SK-N-SH (cell line): Measurements from ENCODE around the gene IP6K2. TPM values are rescaled to one million over a fixed set of nuclear protein-coding genes. Genes with fewer than 3 reads are reported as not detected.
"Not testable (repeated sequence)": the region's sequence is repeated elsewhere in the genome, so short reads cannot be mapped to it uniquely, and the experiment has no call there.

Experiments
- CTCF ChIA-PET: fragments of 300-600, 350-600 bp; formaldehyde crosslinking; extraction: SDS; loops from one replicate; lab custom pipeline; 2021; lab: Yijun Ruan, JAX
- POLR2A ChIA-PET: fragments of 350-600 bp; sonication (Branson Sonifier 250); formaldehyde crosslinking; extraction: SDS; loops from one replicate; lab custom pipeline; 2020; ENCODE audit warnings: antibody characterized with exemption, inconsistent platforms; lab: Yijun Ruan, JAX
- DNase-seq: peaks from one replicate; pipeline ENCODE4 v3.0.0; 2012
- H2AFZ ChIP-seq: fragments of 200-600 bp; sonication (generic); 2 replicates; pipeline ENCODE4 v1.8.1; 2016; ENCODE audit warnings: antibody characterized with exemption, mild to moderate bottlenecking, low read depth
- H3F3A ChIP-seq: fragments of 200-600 bp; sonication (generic); replicated peaks from 2 replicates; pipeline ENCODE3; 2016; ENCODE audit warnings: antibody characterized with exemption, mild to moderate bottlenecking; ENCODE audit not compliant: insufficient read depth
- H3K27ac ChIP-seq, 2 experiments: fragments of 200-500 bp in 1 of 2; fragments of 200-600 bp in 1 of 2; sonication (Bioruptor generic) in 1 of 2; sonication (generic), shearing (Covaris generic) in 1 of 2; 2 replicates each; pipeline versions ENCODE4 v1.5.1 to v1.6.1; 2014 to 2016; ENCODE audit warnings: low read depth in 2 of 2, inconsistent platforms in 1 of 2, low read length in 1 of 2, mild to moderate bottlenecking in 1 of 2, mixed read lengths in 1 of 2
- H3K27me3 ChIP-seq: fragments of 200-600 bp; sonication (generic), shearing (Covaris generic); 2 replicates; pipeline ENCODE4 v1.6.1; 2016; ENCODE audit warnings: mixed run types; ENCODE audit not compliant: insufficient read depth
- H3K36me3 ChIP-seq, 2 experiments: fragments of 200-500 bp in 1 of 2; fragments of 200-600 bp in 1 of 2; sonication (Bioruptor generic) in 1 of 2; sonication (generic) in 1 of 2; replicated peaks in 1 of 2; 2 replicates each; pipeline versions ENCODE3 to v1.5.1; 2014 to 2016; ENCODE audit warnings: low read length in 1 of 2, mild to moderate bottlenecking in 1 of 2; ENCODE audit not compliant: insufficient read depth in 2 of 2, control insufficient read depth in 1 of 2
- H3K4me1 ChIP-seq, 2 experiments: fragments of 200-500 bp in 1 of 2; fragments of 200-600 bp in 1 of 2; sonication (Bioruptor generic) in 1 of 2; sonication (generic), shearing (Covaris generic) in 1 of 2; 2 replicates each; pipeline versions ENCODE4 v1.5.1 to v1.6.1; 2014 to 2016; ENCODE audit warnings: low read depth in 1 of 2, low read length in 1 of 2, mixed run types in 1 of 2; ENCODE audit not compliant: insufficient read depth in 2 of 2, control insufficient read depth in 1 of 2
- H3K4me2 ChIP-seq: fragments of 200-600 bp; sonication (generic), shearing (Covaris generic); 2 replicates; pipeline ENCODE4 v1.6.1; 2017; ENCODE audit warnings: mixed run types
- H3K4me3 ChIP-seq, 2 experiments: fragments of 200-500 bp in 1 of 2; fragments of 200-600 bp in 1 of 2; sonication (Bioruptor generic) in 1 of 2; sonication (generic), shearing (Covaris generic) in 1 of 2; 2 replicates each; pipeline versions ENCODE4 v1.5.1 to v1.8.1; 2014 to 2016; ENCODE audit warnings: low read depth in 2 of 2, inconsistent platforms in 1 of 2, low read length in 1 of 2, mild to moderate bottlenecking in 1 of 2, mixed read lengths in 1 of 2, moderate library complexity in 1 of 2
- H3K79me2 ChIP-seq: fragments of 200-600 bp; sonication (generic); 2 replicates; pipeline ENCODE4 v1.8.1; 2017; ENCODE audit warnings: mild to moderate bottlenecking; ENCODE audit not compliant: insufficient read depth
- H3K9ac ChIP-seq: fragments of 200-600 bp; sonication (generic); 2 replicates; pipeline ENCODE4 v1.6.1; 2017; ENCODE audit warnings: mixed run types
- H3K9me2 ChIP-seq: fragments of 200-600 bp; sonication (generic); 2 replicates; pipeline ENCODE4 v1.6.1; 2017; ENCODE audit warnings: mixed run types
- H3K9me3 ChIP-seq: fragments of 200-600 bp; sonication (generic); 2 replicates; pipeline ENCODE4 v1.6.1; 2017; ENCODE audit warnings: mixed run types, mild to moderate bottlenecking, moderate library complexity
- H4K20me1 ChIP-seq: fragments of 200-600 bp; sonication (generic); 2 replicates; pipeline ENCODE4 v1.6.1; 2017; ENCODE audit warnings: mild to moderate bottlenecking, mixed run types; ENCODE audit not compliant: insufficient read depth
- CTCF ChIP-seq: fragments of 200-600 bp; sonication (generic); IDR thresholded peaks from 2 replicates; pipeline ENCODE4 v1.6.1; 2017; ENCODE audit warnings: antibody characterized with exemption, mild to moderate bottlenecking, moderate library complexity
- ELF1 ChIP-seq: IDR thresholded peaks from 2 replicates; pipeline ENCODE4 v1.4.0; 2012
- FOSL2 ChIP-seq: IDR thresholded peaks from 2 replicates; pipeline ENCODE4 v1.4.0; 2012; ENCODE audit warnings: low read depth, mild to moderate bottlenecking, moderate library complexity, borderline replicate concordance
- FOXJ3 ChIP-seq: sonication (generic); formaldehyde crosslinking; IDR thresholded peaks from 2 replicates; pipeline ENCODE4 v1.5.1; 2020; ENCODE audit warnings: mild to moderate bottlenecking, missing genetic modification reagents
- GABPA ChIP-seq: IDR thresholded peaks from 2 replicates; pipeline ENCODE4 v1.4.0; 2012; ENCODE audit warnings: low read depth, mild to moderate bottlenecking
- GATA2 ChIP-seq: sonication (generic); formaldehyde crosslinking; IDR thresholded peaks from 2 replicates; pipeline ENCODE4 v1.5.0; 2020; ENCODE audit warnings: mild to moderate bottlenecking, missing genetic modification reagents
- IRF3 ChIP-seq: fragments of 150-350 bp; IDR thresholded peaks from 2 replicates; pipeline ENCODE4 v1.6.1; 2016; ENCODE audit warnings: mild to moderate bottlenecking, low read depth, low read length
- MEF2A ChIP-seq: IDR thresholded peaks from 2 replicates; pipeline ENCODE4 v1.4.0; 2012; ENCODE audit warnings: low read depth, borderline replicate concordance
- NFIC ChIP-seq: IDR thresholded peaks from 2 replicates; pipeline ENCODE4 v1.4.0; 2012; ENCODE audit warnings: borderline replicate concordance
- PBX3 ChIP-seq: IDR thresholded peaks from 2 replicates; pipeline ENCODE4; 2012
- POLR2AphosphoS5 ChIP-seq: IDR thresholded peaks from 2 replicates; pipeline ENCODE4 v1.6.1; 2012; ENCODE audit warnings: low read depth, low read length
- RAD21 ChIP-seq: IDR thresholded peaks from 2 replicates; pipeline ENCODE4 v1.6.1; 2012; ENCODE audit warnings: mild to moderate bottlenecking, low read length
- RCOR1 ChIP-seq: fragments of 150-350 bp; IDR thresholded peaks from 2 replicates; pipeline ENCODE4 v1.6.1; 2017; ENCODE audit warnings: antibody characterized with exemption, low read length
- RFX5 ChIP-seq: IDR thresholded peaks from 2 replicates; pipeline ENCODE4 v1.6.1; 2012; ENCODE audit warnings: mild to moderate bottlenecking, improper control_type of control experiment, low read length
- RXRA ChIP-seq: IDR thresholded peaks from 2 replicates; pipeline ENCODE4 v1.4.0; 2012; ENCODE audit warnings: low read depth, mild to moderate bottlenecking, borderline replicate concordance
- SIN3A ChIP-seq: IDR thresholded peaks from 2 replicates; pipeline ENCODE4 v1.6.1; 2012; ENCODE audit warnings: low read depth, mild to moderate bottlenecking, low read length, moderate library complexity, borderline replicate concordance
- SMC3 ChIP-seq: IDR thresholded peaks from 2 replicates; pipeline ENCODE4 v1.6.1; 2012; ENCODE audit warnings: low read depth, low read length, improper control_type of control experiment
- TAF1 ChIP-seq: IDR thresholded peaks from 2 replicates; pipeline ENCODE4 v1.6.1; 2012; ENCODE audit warnings: low read depth, mild to moderate bottlenecking, low read length, moderate library complexity, borderline replicate concordance
- TEAD4 ChIP-seq: IDR thresholded peaks from 2 replicates; pipeline ENCODE4 v1.4.0; 2012; ENCODE audit warnings: mild to moderate bottlenecking, borderline replicate concordance; ENCODE audit not compliant: insufficient read depth
- USF2 ChIP-seq: fragments of 150-350 bp; IDR thresholded peaks from 2 replicates; pipeline ENCODE4 v1.6.1; 2017; ENCODE audit warnings: antibody characterized with exemption, low read length, low read depth, borderline replicate concordance
- WGBS: methylation state at CpG from one replicate; pipeline ENCODE4 v1.1.6; 2017; ENCODE audit warnings: low lambda C conversion rate; 5-methylcytosine and 5-hydroxymethylcytosine counted together
- polyA plus RNA-seq, 3 experiments: library from polyadenylated mRNA; depleted of rRNA; stranded (reverse); fragments of >200 nt; gene quantifications; 2 replicates each; pipeline ENCODE4 v1.2.3, GENCODE V29; 2012

The IP6K2 gene
- polyA plus RNA-seq, 1 of the 3 experiments (the other 2 are of a cell fraction): 178 TPM

- H3K9ac ChIP-seq, H3K4me2 ChIP-seq, DNase-seq, H3K27ac ChIP-seq, H3K9me3 ChIP-seq, H2AFZ ChIP-seq, POLR2A ChIA-PET, H4K20me1 ChIP-seq, H3K4me1 ChIP-seq, H3K79me2 ChIP-seq, H3F3A ChIP-seq, H3K36me3 ChIP-seq, H3K4me3 ChIP-seq, CTCF ChIA-PET, H3K9me2 ChIP-seq, H3K27me3 ChIP-seq: not testable (repeated sequence)
- no CpG with 5 or more reads among the region's 53 CpGs for WGBS
These were observed 16.9 kb upstream of the IP6K2 start for GRCh38 chr3:48733752-48734518.

- no peaks in the 10 kb centered on the region for H3K4me1 ChIP-seq
These were observed 10.5 kb upstream of the IP6K2 start for GRCh38 chr3:48727511-48727910.

More at GRCh38 chr3:48727511-48727910, 10.5 kb upstream of the IP6K2 start:
- Histone ChIP-seq H3K36me3 (no peaks in the 10 kb centered on the region), H3F3A (no peaks in the 10 kb centered on the region), H3K9ac (no peak overlapping the region), H3K27ac (no peak overlapping the region), H3K27me3 (no peaks in the 10 kb centered on the region), H4K20me1 (no peaks in the 10 kb centered on the region), H3K79me2 (no peaks in the 10 kb centered on the region), H2AFZ (no peak overlapping the region), H3K4me2 (no peak overlapping the region), H3K9me2 (no peaks in the 10 kb centered on the region), H3K4me3 (no peak overlapping the region), H3K9me3 (no peaks in the 10 kb centered on the region)
- TF ChIP-seq RAD21: no peak
- TF ChIP-seq RFX5: no peak
- TF ChIP-seq IRF3: no peak
- TF ChIP-seq PBX3: no peak
- no peak for TF ChIP-seq FOSL2
- no peak for TF ChIP-seq RCOR1
- no peak for TF ChIP-seq SMC3
- TF ChIP-seq POLR2AphosphoS5: no peak
- no peak for TF ChIP-seq GABPA
- TF ChIP-seq FOXJ3 (CRISPR knock-in tag): no peak
- no peak for TF ChIP-seq USF2
- no peak for TF ChIP-seq SIN3A
- TF ChIP-seq TEAD4: no peak
- TF ChIP-seq CTCF: no peak
- TF ChIP-seq MEF2A: no peak
- TF ChIP-seq NFIC: no peak
- TF ChIP-seq GATA2: no peak
- no peak for TF ChIP-seq ELF1
- TF ChIP-seq TAF1: no peak
- TF ChIP-seq RXRA: no peak
- no peak for DNase-seq
- WGBS: 82% methylated on average over 8 of the region's 8 CpGs
- ChIA-PET CTCF (interaction anchor here (1.2 to 1.3 kb wide), 2 partner anchors 9 to 36 kb away, joined by 3 read pairs; no protein-coding TSS in a partner anchor), POLR2A (no interaction called here)
